Measurements from ENCODE around the gene CFAP410. TPM values are rescaled to one million over a fixed set of nuclear protein-coding genes. Genes with fewer than 3 reads are reported as not detected.
"Not testable (repeated sequence)": the region's sequence is repeated elsewhere in the genome, so short reads cannot be mapped to it uniquely, and the experiment has no call there.

Gene CFAP410
- total RNA-seq, 1 experiment from 2014 or later: 5.0 TPM

- DNase-seq (ENCODE audit: extremely low read depth, low read depth): no peak
Measured at GRCh38 chr21:44319407-44320065, 19.7 kb downstream of the CFAP410 start.

- no peak for DNase-seq (ENCODE audit: extremely low read depth, low read depth)
Measured at GRCh38 chr21:44318489-44319285, 20.5 kb downstream of the CFAP410 start.

- DNase-seq (ENCODE audit: extremely low read depth, low read depth): no peak
Measured at GRCh38 chr21:44317871-44318270, 21.3 kb downstream of the CFAP410 start.

GRCh38 chr21:44317241-44317782, 21.9 kb downstream of the CFAP410 start:
- no peak for DNase-seq (ENCODE audit: extremely low read depth, low read depth)

GRCh38 chr21:44316277-44316900, 22.8 kb downstream of the CFAP410 start:
- no peak for DNase-seq (ENCODE audit: extremely low read depth, low read depth)

GRCh38 chr21:44315691-44316203, 23.4 kb downstream of the CFAP410 start:
- DNase-seq (ENCODE audit: extremely low read depth, low read depth): no peak

GRCh38 chr21:44314561-44314960, 24.6 kb downstream of the CFAP410 start:
- DNase-seq (ENCODE audit: extremely low read depth, low read depth): no peak

GRCh38 chr21:44314128-44314527, 25.1 kb downstream of the CFAP410 start:
- DNase-seq (ENCODE audit: extremely low read depth, low read depth): no peak

- DNase-seq (ENCODE audit: extremely low read depth, low read depth): no peak
Measured at GRCh38 chr21:44313451-44313850, 25.7 kb downstream of the CFAP410 start.

GRCh38 chr21:44312716-44313115, 26.5 kb downstream of the CFAP410 start:
- no peak for DNase-seq (ENCODE audit: extremely low read depth, low read depth)

- no peak for DNase-seq (ENCODE audit: extremely low read depth, low read depth)
Measured at GRCh38 chr21:44312089-44312488, 27.1 kb downstream of the CFAP410 start.

GRCh38 chr21:44310628-44311507, 28.3 kb downstream of the CFAP410 start:
- DNase-seq (ENCODE audit: extremely low read depth, low read depth): no peak

- no peak for DNase-seq (ENCODE audit: extremely low read depth, low read depth)
Measured at GRCh38 chr21:44306936-44307704, 32.1 kb downstream of the CFAP410 start.

- DNase-seq (ENCODE audit: extremely low read depth, low read depth): no peak
Measured at GRCh38 chr21:44305691-44306090, 33.5 kb downstream of the CFAP410 start.

- DNase-seq (ENCODE audit: extremely low read depth, low read depth): no peak
Measured at GRCh38 chr21:44304877-44305293, 34.3 kb downstream of the CFAP410 start.

GRCh38 chr21:44304011-44304616, 35.1 kb downstream of the CFAP410 start:
- DNase-seq (ENCODE audit: extremely low read depth, low read depth): no peak

- DNase-seq (ENCODE audit: extremely low read depth, low read depth): no peak
Measured at GRCh38 chr21:44303490-44303981, 35.7 kb downstream of the CFAP410 start.

GRCh38 chr21:44302573-44303401, 36.4 kb downstream of the CFAP410 start:
- not testable (repeated sequence) for DNase-seq (ENCODE audit: extremely low read depth, low read depth)

All from NCI-H460 (cell line).